IMR-90 (cell line): ENCODE measurements around the gene ADSS1. TPM values are rescaled to one million over a fixed set of nuclear protein-coding genes. Genes with fewer than 3 reads are reported as not detected.
A peak's percentile ranks its signal among the peaks of the same experiment; 100 is the strongest.

Source experiments
- ATAC-seq: fragments of 200-7000 bp; cut with Tn5 transposase; 2 replicates; pipeline ENCODE4 v1.9.1; 2020; ENCODE audit warnings: low read depth, mild to moderate bottlenecking, moderate library complexity
- BruUV-seq: library from RNA; stranded (reverse); fragments of 400-500 nt; replicated peaks from 2 replicates; lab custom pipeline; 2021; lab: Mats Ljungman, UMichigan
- CTCF ChIA-PET: fragments of 300-600 bp; formaldehyde crosslinking; extraction: SDS; loops from one replicate; lab custom pipeline; 2021; ENCODE audit warnings: antibody characterized with exemption; lab: Yijun Ruan, JAX
- POLR2A ChIA-PET: fragments of 300-600 bp; sonication (Branson Sonifier 250); formaldehyde crosslinking; loops from one replicate; lab custom pipeline; 2022; ENCODE audit warnings: antibody characterized with exemption; ENCODE audit not compliant: unreplicated experiment; lab: Charles Lee
- DNase-seq: peaks from one replicate; pipeline ENCODE4 v3.0.0; 2013
- H2AFZ ChIP-seq: replicated peaks from 2 replicates; pipeline ENCODE3; 2013; ENCODE audit warnings: low read length, mild to moderate bottlenecking; ENCODE audit not compliant: poor library complexity
- H2AK5ac ChIP-seq: 2 replicates; pipeline ENCODE4 v1.6.1; 2013; ENCODE audit warnings: low read depth, low read length, inconsistent platforms
- H2AK9ac ChIP-seq: replicated peaks from 2 replicates; pipeline ENCODE3; 2013; ENCODE audit warnings: mild to moderate bottlenecking, low read depth, low read length, moderate library complexity; ENCODE audit not compliant: poor library complexity
- H2BK120ac ChIP-seq: 2 replicates; pipeline ENCODE4 v1.6.1; 2013; ENCODE audit warnings: low read depth, low read length, inconsistent platforms
- H2BK15ac ChIP-seq: 3 replicates; pipeline ENCODE4 v1.6.1; 2013; ENCODE audit warnings: low read depth, low read length, inconsistent platforms
- H2BK20ac ChIP-seq: 2 replicates; pipeline ENCODE4 v1.6.1; 2013; ENCODE audit warnings: low read depth, mild to moderate bottlenecking, inconsistent platforms, low read length, moderate library complexity
- H2BK5ac ChIP-seq: 2 replicates; pipeline ENCODE4 v1.6.1; 2013; ENCODE audit warnings: mild to moderate bottlenecking, low read depth, low read length, inconsistent platforms; ENCODE audit not compliant: poor library complexity, severe bottlenecking
- H3K14ac ChIP-seq: replicated peaks from 2 replicates; pipeline ENCODE4 v1.6.1; 2013; ENCODE audit warnings: low read depth, low read length, inconsistent platforms
- H3K18ac ChIP-seq: 2 replicates; pipeline ENCODE4 v1.6.1; 2013; ENCODE audit warnings: low read depth, low read length, control low read depth
- H3K23ac ChIP-seq: 2 replicates; pipeline ENCODE4 v1.6.1; 2013; ENCODE audit warnings: low read depth, low read length, inconsistent platforms
- H3K27ac ChIP-seq: 2 replicates; pipeline ENCODE4 v1.5.1; 2013; ENCODE audit warnings: mild to moderate bottlenecking, control low read depth, low read length; ENCODE audit not compliant: insufficient read depth
- H3K27me3 ChIP-seq: 2 replicates; pipeline ENCODE4 v1.6.1; 2013; ENCODE audit warnings: low read length; ENCODE audit not compliant: control insufficient read depth, insufficient read depth
- H3K36me3 ChIP-seq: 2 replicates; pipeline ENCODE4 v1.6.1; 2013; ENCODE audit warnings: low read length, mixed read lengths; ENCODE audit not compliant: control insufficient read depth, insufficient read depth
- H3K4ac ChIP-seq: 2 replicates; pipeline ENCODE4 v1.6.1; 2013; ENCODE audit warnings: low read depth, low read length, inconsistent platforms
- H3K4me1 ChIP-seq: 2 replicates; pipeline ENCODE4 v1.6.1; 2013; ENCODE audit warnings: low read length, mixed read lengths; ENCODE audit not compliant: control insufficient read depth, insufficient read depth
- H3K4me2 ChIP-seq: 2 replicates; pipeline ENCODE4 v1.6.1; 2013; ENCODE audit warnings: low read depth, mild to moderate bottlenecking, control low read depth, low read length, moderate library complexity
- H3K4me3 ChIP-seq: 2 replicates; pipeline ENCODE4 v1.5.1; 2013; ENCODE audit warnings: low read depth, mild to moderate bottlenecking, control low read depth, low read length, moderate library complexity; ENCODE audit not compliant: insufficient read depth
- H3K56ac ChIP-seq: 2 replicates; pipeline ENCODE4 v1.6.1; 2013; ENCODE audit warnings: low read length, inconsistent platforms; ENCODE audit not compliant: insufficient read depth; ENCODE audit errors: extremely low read depth
- H3K79me1 ChIP-seq, 2 experiments: 2 replicates each; pipeline ENCODE4 v1.6.1; 2013; ENCODE audit warnings: low read length in 2 of 2, inconsistent platforms in 1 of 2, low read depth in 1 of 2
- H3K9ac ChIP-seq: 2 replicates; pipeline ENCODE4 v1.6.1; 2013; ENCODE audit warnings: low read depth, low read length, control low read depth
- H3K9me1 ChIP-seq: 2 replicates; pipeline ENCODE4 v1.6.1; 2013; ENCODE audit warnings: low read length, inconsistent platforms; ENCODE audit not compliant: insufficient read depth
- H3K9me3 ChIP-seq: 2 replicates; pipeline ENCODE4 v1.6.1; 2013; ENCODE audit warnings: low read length; ENCODE audit not compliant: control insufficient read depth, insufficient read depth
- H4K20me1 ChIP-seq: 2 replicates; pipeline ENCODE4 v1.6.1; 2013; ENCODE audit warnings: low read length, inconsistent platforms; ENCODE audit not compliant: insufficient read depth
- H4K5ac ChIP-seq: 2 replicates; pipeline ENCODE4 v1.6.1; 2013; ENCODE audit warnings: mild to moderate bottlenecking, low read depth, low read length, control low read depth
- H4K8ac ChIP-seq, 2 experiments: 2 replicates each; pipeline ENCODE4 v1.6.1; 2013; ENCODE audit warnings: low read depth in 2 of 2, low read length in 2 of 2, control low read depth in 1 of 2, inconsistent platforms in 1 of 2
- H4K91ac ChIP-seq: 2 replicates; pipeline ENCODE4 v1.6.1; 2013; ENCODE audit warnings: low read depth, low read length, inconsistent platforms; ENCODE audit not compliant: insufficient read depth
- CEBPB ChIP-seq: IDR thresholded peaks from 2 replicates; pipeline ENCODE4 v1.6.1; 2012; ENCODE audit warnings: low read depth, low read length, improper control_type of control experiment
- CHD1 ChIP-seq: IDR thresholded peaks from 2 replicates; pipeline ENCODE4 v1.6.1; 2012; ENCODE audit warnings: low read depth, low read length, improper control_type of control experiment
- CTCF ChIP-seq: conservative IDR thresholded peaks from 2 replicates; pipeline ENCODE4 v1.5.1; 2012; ENCODE audit warnings: mild to moderate bottlenecking, low read depth, low read length, improper control_type of control experiment
- ELK1 ChIP-seq: fragments of 150-350 bp; IDR thresholded peaks from 2 replicates; pipeline ENCODE4 v1.6.1; 2016; ENCODE audit warnings: low read depth, mild to moderate bottlenecking, low read length, moderate library complexity, borderline replicate concordance
- MAFK ChIP-seq: IDR thresholded peaks from 2 replicates; pipeline ENCODE4 v1.6.1; 2012; ENCODE audit warnings: low read depth, low read length, improper control_type of control experiment
- MAZ ChIP-seq: IDR thresholded peaks from 2 replicates; pipeline ENCODE4 v1.6.1; 2012; ENCODE audit warnings: low read depth, mild to moderate bottlenecking, low read length, improper control_type of control experiment, moderate library complexity, borderline replicate concordance
- NFE2L2 ChIP-seq: fragments of 150-350 bp; IDR thresholded peaks from 2 replicates; pipeline ENCODE4 v1.6.1; 2016; ENCODE audit warnings: low read depth, mild to moderate bottlenecking, low read length
- POLR2A ChIP-seq: IDR thresholded peaks from 2 replicates; pipeline ENCODE4 v1.6.1; 2012; ENCODE audit warnings: mild to moderate bottlenecking, low read depth, low read length
- RAD21 ChIP-seq: IDR thresholded peaks from 2 replicates; pipeline ENCODE4 v1.6.1; 2012; ENCODE audit warnings: low read length, improper control_type of control experiment
- RCOR1 ChIP-seq: IDR thresholded peaks from 2 replicates; pipeline ENCODE4 v1.6.1; 2012; ENCODE audit warnings: mild to moderate bottlenecking, low read length, improper control_type of control experiment; ENCODE audit not compliant: insufficient replicate concordance
- RFX5 ChIP-seq: IDR thresholded peaks from 2 replicates; pipeline ENCODE4 v1.8.0; 2012; ENCODE audit warnings: low read depth, mild to moderate bottlenecking, low read length, moderate library complexity
- SMC3 ChIP-seq: fragments of 150-350 bp; IDR thresholded peaks from 2 replicates; pipeline ENCODE4 v1.6.1; 2016; ENCODE audit warnings: low read depth, mild to moderate bottlenecking, antibody characterized with exemption, low read length, moderate library complexity
- USF2 ChIP-seq: fragments of 150-350 bp; IDR thresholded peaks from 2 replicates; pipeline ENCODE4 v1.6.1; 2017; ENCODE audit warnings: mild to moderate bottlenecking, antibody characterized with exemption, low read length, low read depth
- WGBS, 2 experiments: methylation state at CpG; one replicate each; pipeline versions ENCODE4 v1.1.5 to v1.1.7; 2013; ENCODE audit warnings: missing lambda C conversion rate in 2 of 2; ENCODE audit not compliant: insufficient read length in 1 of 2; ENCODE audit errors: extremely low coverage in 2 of 2; 5-methylcytosine and 5-hydroxymethylcytosine counted together
- dilution Hi-C: fragments of 300-500 bp; cut with HindIII; formaldehyde crosslinking; loops from one replicate; pipeline ENCODE4 v1.14.3; 2018; ENCODE audit warnings: low sequenced_read_pairs; ENCODE audit not compliant: unreplicated experiment
- in situ Hi-C: fragments of 300-500 bp; cut with MboI; formaldehyde crosslinking; loops from 3 replicates; pipeline ENCODE4 v1.14.3; 2019; ENCODE audit warnings: low sequenced_read_pairs, inconsistent platforms, mixed read lengths
- intact Hi-C: fragments of 100-400 bp; cut with micrococcal nuclease; formaldehyde crosslinking; loops from 2 replicates; pipeline ENCODE4 v1.10.0; 2022
- polyA plus RNA-seq, 3 experiments: library from polyadenylated mRNA; depleted of rRNA; stranded (reverse); fragments of >200 nt; gene quantifications; 2 replicates each; pipeline ENCODE4 v1.2.3, GENCODE V29; 2012; ENCODE audit warnings: low replicate concordance in 1 of 3
- total RNA-seq: library from RNA; depleted of rRNA; stranded (reverse); fragments of >200 nt; gene quantifications from 2 replicates; pipeline ENCODE4 v1.2.3, GENCODE V29; 2012

ADSS1 gene
- total and polyA plus RNA-seq, 2 of the 4 experiments (the other 2 are of a cell fraction): 1.8 to 5.2 TPM

GRCh38 chr14:104741803-104742251 lies 17.8 kb downstream of the ADSS1 start:
- dilution Hi-C loops: no loop called here
- H3K27ac ChIP-seq: no peak overlapping the region

More at GRCh38 chr14:104741803-104742251, 17.8 kb downstream of the ADSS1 start:
- no peak overlapping the region for H3K9ac ChIP-seq
- H3K14ac ChIP-seq: no peak overlapping the region
- no peak overlapping the region for H3K56ac ChIP-seq
- no peak overlapping the region for H2BK15ac ChIP-seq
- peaks cover 17% of the 10 kb centered on the region for H3K4me1 ChIP-seq
- H3K9me3 ChIP-seq: no peaks in the 10 kb centered on the region
- peaks cover 13% of the 10 kb centered on the region for H3K36me3 ChIP-seq
- no peak overlapping the region for H3K4ac ChIP-seq
- H2BK20ac ChIP-seq: no peak overlapping the region
- ATAC-seq: no peak
- H3K9me1 ChIP-seq: peaks cover 16% of the 10 kb centered on the region
- ChIA-PET POLR2A (no interaction called here), CTCF (no interaction called here)
- in situ Hi-C loops (no loop called here), intact Hi-C loops (no loop called here)
- H3K79me1 ChIP-seq: no peaks in the 10 kb centered on the region
- DNase-seq: no peak
- TF ChIP-seq MAZ (no peak), POLR2A (no peak), USF2 (no peak), RCOR1 (no peak), CTCF (no peak), RFX5 (no peak), NFE2L2 (no peak), MAFK (no peak), ELK1 (no peak), SMC3 (no peak), RAD21 (no peak), CEBPB (no peak), CHD1 (no peak)
- no peak overlapping the region for H4K8ac ChIP-seq
- H3K4me2 ChIP-seq: no peak overlapping the region
- WGBS, 2 experiments: 100% methylated on average over 8 of the region's 23 CpGs; no CpG with 5 or more reads in 1 of the 2 experiments
- no peak overlapping the region for H4K5ac ChIP-seq
- H2BK120ac ChIP-seq: no peak overlapping the region
- H3K18ac ChIP-seq: no peak overlapping the region
- BruUV-seq: no TSS peak
- H2AK9ac ChIP-seq: no peak overlapping the region
- H2AFZ ChIP-seq: peak overlapping the region; percentile 52
- peak overlapping the region; percentile 64 for H2AK5ac ChIP-seq
- H3K27me3 ChIP-seq: no peaks in the 10 kb centered on the region
- no peak overlapping the region for H2BK5ac ChIP-seq
- no peak overlapping the region for H4K91ac ChIP-seq
- no peak overlapping the region for H3K23ac ChIP-seq
- no peak overlapping the region for H3K4me3 ChIP-seq
- H4K20me1 ChIP-seq: no peaks in the 10 kb centered on the region
